Heart left ventricle (tissue), 13 donors: Measurements from ENCODE around the gene IFIT1.

Experiments used
- POLR2A ChIP-seq, 2 donors: fragments of 450-650 bp; IDR thresholded peaks; one replicate each; pipeline ENCODE4 v1.6.1; 2017; ENCODE audit warnings: antibody characterized with exemption in 2 of 2, mild to moderate bottlenecking in 2 of 2, moderate library complexity in 2 of 2
- TF ChIP-seq, protein P1 (sequence below), 12 donors: fragments of 200-600 bp; sonication (generic) in 4 of 12; IDR thresholded peaks; one replicate each; pipeline versions ENCODE4 v1.5.0 to v1.8.0; 2018 to 2022; ENCODE audit warnings: antibody characterized with exemption in 12 of 12, mild to moderate bottlenecking in 5 of 12
- donor health status: ischemic (EF 13 %, LVEDD 7.1; RV severe dilation, severe dysfunction).
- donor health status: DM: no; HTN: yes; CAD: no.
- donor health status: DM: no; HTN: no; CAD: no.
- donor health status: ischemic (EF 25% LVEDD 6.9; RV normal size, moderate dysfunction).
- donor health status: ischemic (EF 25% LVEDD 5.7; RV mildly dilated, moderate dysfunction).
- donor health status: ischemic (EF 35%, LVEDD 5.7; RV mildly dilated, moderate dysfunction).
- donor health status: nonischemic (EF 11% LVEDD 7.7; RV severe dilation, severe dysfunction).
- donor health status: DM: yes; HTN: yes; CAD: no.
- donor health status: PGD.
- donor health status: ischemic (EF 29% LVEDD 5.4; RV normal size, mild dysfunction).
- donor health status: nonischemic (EF 23%, LVEDD 6.1; RV moderate dilation, normal function).

- TF ChIP-seq POLR2A (IDR thresholded peaks at IDR 0.05) = no peak
- TF ChIP-seq, protein P1, sequence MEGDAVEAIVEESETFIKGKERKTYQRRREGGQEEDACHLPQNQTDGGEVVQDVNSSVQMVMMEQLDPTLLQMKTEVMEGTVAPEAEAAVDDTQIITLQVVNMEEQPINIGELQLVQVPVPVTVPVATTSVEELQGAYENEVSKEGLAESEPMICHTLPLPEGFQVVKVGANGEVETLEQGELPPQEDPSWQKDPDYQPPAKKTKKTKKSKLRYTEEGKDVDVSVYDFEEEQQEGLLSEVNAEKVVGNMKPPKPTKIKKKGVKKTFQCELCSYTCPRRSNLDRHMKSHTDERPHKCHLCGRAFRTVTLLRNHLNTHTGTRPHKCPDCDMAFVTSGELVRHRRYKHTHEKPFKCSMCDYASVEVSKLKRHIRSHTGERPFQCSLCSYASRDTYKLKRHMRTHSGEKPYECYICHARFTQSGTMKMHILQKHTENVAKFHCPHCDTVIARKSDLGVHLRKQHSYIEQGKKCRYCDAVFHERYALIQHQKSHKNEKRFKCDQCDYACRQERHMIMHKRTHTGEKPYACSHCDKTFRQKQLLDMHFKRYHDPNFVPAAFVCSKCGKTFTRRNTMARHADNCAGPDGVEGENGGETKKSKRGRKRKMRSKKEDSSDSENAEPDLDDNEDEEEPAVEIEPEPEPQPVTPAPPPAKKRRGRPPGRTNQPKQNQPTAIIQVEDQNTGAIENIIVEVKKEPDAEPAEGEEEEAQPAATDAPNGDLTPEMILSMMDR (IDR thresholded peaks at IDR 0.05) = no peak
Observed at GRCh38 chr10:89346405-89347254, 45.8 kb upstream of the IFIT1 start.
